ENCODE data around the gene YBEY. TPM values are rescaled to one million over a fixed set of nuclear protein-coding genes. Genes with fewer than 3 reads are reported as not detected.

YBEY gene
- total RNA-seq, 1 donor from 2014 or later: 23.0 TPM

DNA sequence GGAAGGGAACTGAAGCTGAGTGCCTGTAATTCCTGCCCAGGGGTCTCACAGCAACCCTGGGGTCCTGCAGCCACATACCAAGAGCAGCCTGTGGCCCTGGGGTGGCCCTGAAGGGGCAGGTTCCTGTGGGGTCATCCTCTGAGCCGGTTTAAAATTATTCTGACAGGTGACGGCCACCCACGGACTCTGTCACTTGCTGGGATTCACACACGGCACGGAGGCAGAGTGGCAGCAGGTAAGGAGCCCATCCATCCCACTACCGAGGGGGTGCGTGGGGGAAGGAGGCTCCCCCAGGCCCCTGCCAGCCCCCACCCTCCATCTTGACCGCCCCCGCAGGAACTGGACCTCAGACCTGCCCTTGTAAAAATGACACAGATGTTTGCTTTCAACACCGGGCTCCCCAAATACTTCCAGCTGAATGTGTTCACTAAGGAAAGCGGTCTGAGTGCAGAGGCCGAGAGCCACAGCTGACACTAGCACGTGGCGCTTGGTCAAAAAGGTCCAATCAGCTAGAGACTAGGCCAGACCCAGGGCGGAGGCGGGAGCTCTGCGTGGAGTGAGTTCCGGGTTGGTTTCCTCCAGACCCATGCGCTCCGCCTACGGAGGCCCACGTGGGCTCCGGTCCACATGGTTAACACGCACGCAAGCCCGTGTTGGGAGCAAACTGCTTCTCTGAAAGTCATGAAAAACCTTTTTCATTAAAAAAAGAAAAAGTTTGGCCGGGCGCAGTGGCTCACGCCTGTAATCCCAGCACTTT, 10.0 kb downstream of the YBEY start:
- DNase-seq (ENCODE audit: low read depth, low spot score): peak; percentile 22
- peak overlapping the region; percentile 59 for H3K4me3 Mint-ChIP-seq
- TF ChIP-seq, protein P1, sequence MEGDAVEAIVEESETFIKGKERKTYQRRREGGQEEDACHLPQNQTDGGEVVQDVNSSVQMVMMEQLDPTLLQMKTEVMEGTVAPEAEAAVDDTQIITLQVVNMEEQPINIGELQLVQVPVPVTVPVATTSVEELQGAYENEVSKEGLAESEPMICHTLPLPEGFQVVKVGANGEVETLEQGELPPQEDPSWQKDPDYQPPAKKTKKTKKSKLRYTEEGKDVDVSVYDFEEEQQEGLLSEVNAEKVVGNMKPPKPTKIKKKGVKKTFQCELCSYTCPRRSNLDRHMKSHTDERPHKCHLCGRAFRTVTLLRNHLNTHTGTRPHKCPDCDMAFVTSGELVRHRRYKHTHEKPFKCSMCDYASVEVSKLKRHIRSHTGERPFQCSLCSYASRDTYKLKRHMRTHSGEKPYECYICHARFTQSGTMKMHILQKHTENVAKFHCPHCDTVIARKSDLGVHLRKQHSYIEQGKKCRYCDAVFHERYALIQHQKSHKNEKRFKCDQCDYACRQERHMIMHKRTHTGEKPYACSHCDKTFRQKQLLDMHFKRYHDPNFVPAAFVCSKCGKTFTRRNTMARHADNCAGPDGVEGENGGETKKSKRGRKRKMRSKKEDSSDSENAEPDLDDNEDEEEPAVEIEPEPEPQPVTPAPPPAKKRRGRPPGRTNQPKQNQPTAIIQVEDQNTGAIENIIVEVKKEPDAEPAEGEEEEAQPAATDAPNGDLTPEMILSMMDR (conservative IDR thresholded peaks at IDR 0.05): no peak
- H3K9me3 Mint-ChIP-seq: no peaks in the 10 kb centered on the region
- H3K27me3 Mint-ChIP-seq (ENCODE audit: low read depth): no peaks in the 10 kb centered on the region
- no peak overlapping the region for H3K27ac Mint-ChIP-seq (ENCODE audit: unreplicated experiment)
- peaks cover 33% of the 10 kb centered on the region for H3K36me3 Mint-ChIP-seq (ENCODE audit: low read depth)
- peaks cover 16% of the 10 kb centered on the region for H3K4me1 Mint-ChIP-seq

DNA sequence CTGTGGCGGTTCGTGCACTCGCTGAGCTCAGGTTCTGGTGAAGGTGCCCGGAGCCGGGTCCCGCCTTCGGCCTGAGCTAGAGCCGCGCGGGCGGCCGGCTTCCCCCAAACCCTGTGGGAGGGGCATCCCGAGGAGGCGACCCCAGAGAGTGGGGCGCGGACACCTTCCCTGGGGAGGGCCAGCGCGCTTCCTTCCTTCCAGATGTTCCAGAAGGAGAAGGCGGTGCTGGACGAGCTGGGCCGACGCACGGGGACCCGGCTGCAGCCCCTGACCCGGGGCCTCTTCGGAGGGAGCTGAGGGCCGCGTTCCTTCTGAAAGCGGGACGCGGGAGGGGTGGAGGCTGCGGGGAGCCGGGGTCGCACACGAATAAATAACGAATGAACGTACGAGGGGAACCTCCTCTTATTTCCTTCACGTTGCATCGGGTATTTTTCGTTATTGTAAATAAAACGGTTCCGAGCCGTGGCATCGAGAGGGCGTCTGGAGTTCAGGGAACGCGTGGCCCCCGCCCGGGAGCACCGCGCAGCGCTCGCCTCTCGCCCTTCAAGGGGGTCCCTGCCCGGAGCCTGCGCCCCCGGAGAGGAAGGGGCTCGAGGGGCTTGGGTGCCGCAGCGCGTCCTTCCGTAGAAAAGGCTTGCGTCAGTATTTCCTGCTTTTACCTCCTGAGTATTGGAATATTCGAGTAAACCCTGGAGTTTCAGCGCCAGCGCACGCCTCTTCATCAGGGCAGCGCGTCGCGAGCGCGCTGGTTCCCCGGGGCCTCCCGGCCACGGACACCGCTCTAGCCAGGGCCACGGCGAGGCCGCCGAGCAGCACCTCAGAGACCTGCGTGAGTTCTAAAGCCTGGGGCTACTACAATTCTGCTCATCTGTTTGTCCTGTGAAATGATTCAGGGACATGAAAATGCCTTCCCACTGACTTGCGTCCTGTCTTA, 11.5 kb downstream of the YBEY start:
- TF ChIP-seq, protein P1 (conservative IDR thresholded peaks at IDR 0.05): no peak
- no peak for DNase-seq (ENCODE audit: low read depth, low spot score)
- Mint-ChIP-seq H3K4me3 (peak overlapping the region; percentile 79), H3K36me3 (ENCODE audit: low read depth) (peaks cover 25% of the 10 kb centered on the region), H3K9me3 (no peaks in the 10 kb centered on the region), H3K4me1 (peaks cover 16% of the 10 kb centered on the region), H3K27ac (ENCODE audit: unreplicated experiment) (no peak overlapping the region), H3K27me3 (ENCODE audit: low read depth) (no peaks in the 10 kb centered on the region)

DNA sequence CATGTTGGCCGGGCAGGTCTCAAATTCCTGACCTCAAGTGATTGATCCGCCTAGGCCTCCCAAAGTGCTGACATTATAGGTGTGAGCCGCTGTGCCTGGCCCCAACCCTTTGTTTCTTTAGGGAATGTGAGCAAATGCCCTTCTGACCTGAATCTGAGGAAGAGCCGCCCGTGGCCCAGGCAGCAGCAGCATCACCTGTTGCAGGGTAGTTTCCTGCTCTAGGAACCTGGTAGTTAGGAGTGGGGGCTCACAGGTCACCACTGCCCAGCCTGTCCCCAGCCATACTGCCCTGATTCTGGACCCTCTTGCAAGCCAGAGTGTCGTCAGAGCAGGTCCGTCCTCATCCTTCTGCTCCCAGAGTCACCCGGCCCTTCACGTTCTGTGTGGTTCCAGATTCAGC, 13.0 kb downstream of the YBEY start:
- H3K27ac Mint-ChIP-seq (ENCODE audit: unreplicated experiment): no peak overlapping the region
- no peak for DNase-seq (ENCODE audit: low read depth, low spot score)
- peaks cover 29% of the 10 kb centered on the region for H3K36me3 Mint-ChIP-seq (ENCODE audit: low read depth)
- no peaks in the 10 kb centered on the region for H3K9me3 Mint-ChIP-seq
- no peaks in the 10 kb centered on the region for H3K27me3 Mint-ChIP-seq (ENCODE audit: low read depth)
- H3K4me1 Mint-ChIP-seq: peaks cover 16% of the 10 kb centered on the region
- TF ChIP-seq, protein P1 (conservative IDR thresholded peaks at IDR 0.05): no peak
- H3K4me3 Mint-ChIP-seq: no peak overlapping the region

DNA sequence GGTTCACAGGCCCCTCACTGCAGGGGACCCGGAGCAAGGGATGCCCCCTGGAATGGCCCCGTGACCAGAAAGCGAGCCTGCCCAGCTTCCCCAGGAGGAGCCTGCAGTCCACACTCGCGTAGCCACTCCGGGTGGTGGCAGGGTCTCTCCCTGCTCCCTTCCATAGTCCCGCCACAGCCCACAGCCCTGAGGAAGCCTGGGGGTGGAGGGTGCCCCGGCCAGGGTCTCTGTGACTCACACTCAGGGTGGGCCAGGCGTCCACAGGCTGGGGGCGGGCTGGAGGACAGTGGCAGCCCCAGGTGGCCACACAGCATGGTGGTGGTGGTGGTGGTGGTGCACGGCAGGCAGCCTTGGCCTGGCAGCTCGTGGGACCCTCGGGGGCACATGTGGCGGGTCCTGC, 15.6 kb downstream of the YBEY start:
- Mint-ChIP-seq H3K27me3 (ENCODE audit: low read depth) (no peaks in the 10 kb centered on the region), H3K9me3 (no peaks in the 10 kb centered on the region), H3K36me3 (ENCODE audit: low read depth) (peaks cover 31% of the 10 kb centered on the region), H3K4me3 (no peak overlapping the region), H3K27ac (ENCODE audit: unreplicated experiment) (no peak overlapping the region), H3K4me1 (no peaks in the 10 kb centered on the region)
- DNase-seq (ENCODE audit: low read depth, low spot score): no peak
- TF ChIP-seq, protein P1 (conservative IDR thresholded peaks at IDR 0.05): no peak

DNA sequence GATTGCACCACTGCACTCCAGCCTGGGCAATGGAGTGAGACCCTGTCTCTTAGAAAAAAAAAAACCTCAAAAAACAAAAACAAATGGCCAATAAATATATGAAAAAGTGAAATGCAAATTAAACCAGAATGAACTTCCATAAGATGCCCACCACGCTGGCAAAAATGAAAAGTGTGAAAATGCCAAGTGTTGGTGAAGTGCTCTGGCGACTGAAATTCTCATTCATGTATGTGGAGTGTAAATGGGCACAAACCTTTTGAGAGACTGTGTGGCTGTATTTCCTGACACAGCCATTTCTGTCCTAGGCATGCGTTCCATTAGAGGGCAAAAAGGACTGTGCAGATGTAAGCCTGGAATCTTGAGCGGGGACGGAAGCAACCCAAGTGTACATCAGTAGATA, 18.3 kb downstream of the YBEY start:
- no peaks in the 10 kb centered on the region for H3K4me1 Mint-ChIP-seq
- no peak for DNase-seq (ENCODE audit: low read depth, low spot score)
- no peaks in the 10 kb centered on the region for H3K27me3 Mint-ChIP-seq (ENCODE audit: low read depth)
- peaks cover 33% of the 10 kb centered on the region for H3K36me3 Mint-ChIP-seq (ENCODE audit: low read depth)
- TF ChIP-seq, protein P1 (conservative IDR thresholded peaks at IDR 0.05): no peak
- no peaks in the 10 kb centered on the region for H3K9me3 Mint-ChIP-seq
- no peak overlapping the region for H3K27ac Mint-ChIP-seq (ENCODE audit: unreplicated experiment)
- H3K4me3 Mint-ChIP-seq: no peak overlapping the region

Measured in neural crest cell (in vitro differentiated cells).